ENCODE data around the gene AOC3.

The AOC3 gene

GRCh38 chr17:42850954-42851353 lies at the start of gene AOC3:
AOC3 (plus strand) TSS chr17:42851199; CDS start chr17:42851344, 145 bp downstream.
- no peak for DNase-seq (ENCODE audit: low read depth, low spot score)

GRCh38 chr17:42803074-42803883 lies 47.7 kb upstream of the AOC3 start:
- peak; percentile 59 for DNase-seq (ENCODE audit: low read depth, low spot score)

- DNase-seq (ENCODE audit: low read depth, low spot score) = no peak
These were observed 46.1 kb upstream of the AOC3 start for GRCh38 chr17:42804918-42805367.

GRCh38 chr17:42806249-42806648 lies 44.8 kb upstream of the AOC3 start:
- no peak for DNase-seq (ENCODE audit: low read depth, low spot score)

- DNase-seq (ENCODE audit: low read depth, low spot score) = peak; percentile 62
These were observed 41.7 kb upstream of the AOC3 start for GRCh38 chr17:42809250-42809649.

GRCh38 chr17:42814633-42815399 lies 36.2 kb upstream of the AOC3 start:
- DNase-seq (ENCODE audit: low read depth, low spot score) = peak; percentile 89

GRCh38 chr17:42817866-42818265 lies 33.1 kb upstream of the AOC3 start:
- DNase-seq (ENCODE audit: low read depth, low spot score) = peak; percentile 46

- DNase-seq (ENCODE audit: low read depth, low spot score) = no peak
These were observed 32.6 kb upstream of the AOC3 start for GRCh38 chr17:42818379-42818778.

GRCh38 chr17:42819939-42820535 lies 31.0 kb upstream of the AOC3 start:
- peak; percentile 71 for DNase-seq (ENCODE audit: low read depth, low spot score)

- DNase-seq (ENCODE audit: low read depth, low spot score) = no peak
These were observed 29.8 kb upstream of the AOC3 start for GRCh38 chr17:42821176-42821575.

- no peak for DNase-seq (ENCODE audit: low read depth, low spot score)
These were observed 23.5 kb upstream of the AOC3 start for GRCh38 chr17:42827472-42827871.

DNA sequence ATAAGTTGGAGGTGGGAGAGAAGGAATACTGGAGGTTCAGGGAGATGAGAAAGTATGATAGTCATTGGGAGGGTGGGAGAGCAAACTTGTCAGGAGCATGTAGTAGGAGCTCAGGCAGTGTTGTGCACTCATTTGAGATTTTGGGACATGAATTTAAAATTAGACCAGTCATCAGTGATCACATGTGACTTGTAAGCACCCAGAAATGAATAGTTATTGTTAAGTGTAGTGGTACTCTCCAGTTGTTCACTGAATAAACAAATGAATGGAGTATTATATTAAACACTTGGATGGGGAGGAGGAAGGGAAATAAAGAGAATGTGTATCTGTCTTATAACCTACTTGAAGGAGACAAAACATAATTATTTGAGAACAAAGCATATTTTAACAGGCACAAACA lies 20.0 kb upstream of the AOC3 start:
- no peak for DNase-seq (ENCODE audit: low read depth, low spot score)

GRCh38 chr17:42832213-42832933 lies 18.6 kb upstream of the AOC3 start:
- DNase-seq (ENCODE audit: low read depth, low spot score) = no peak

- peak; percentile 95 for DNase-seq (ENCODE audit: low read depth, low spot score)
These were observed 17.8 kb upstream of the AOC3 start, which contains the start of gene PSME3 for GRCh38 chr17:42832934-42833766. PSME3 (plus strand) TSS chr17:42833397; CDS start chr17:42833632, 235 bp downstream.

DNA sequence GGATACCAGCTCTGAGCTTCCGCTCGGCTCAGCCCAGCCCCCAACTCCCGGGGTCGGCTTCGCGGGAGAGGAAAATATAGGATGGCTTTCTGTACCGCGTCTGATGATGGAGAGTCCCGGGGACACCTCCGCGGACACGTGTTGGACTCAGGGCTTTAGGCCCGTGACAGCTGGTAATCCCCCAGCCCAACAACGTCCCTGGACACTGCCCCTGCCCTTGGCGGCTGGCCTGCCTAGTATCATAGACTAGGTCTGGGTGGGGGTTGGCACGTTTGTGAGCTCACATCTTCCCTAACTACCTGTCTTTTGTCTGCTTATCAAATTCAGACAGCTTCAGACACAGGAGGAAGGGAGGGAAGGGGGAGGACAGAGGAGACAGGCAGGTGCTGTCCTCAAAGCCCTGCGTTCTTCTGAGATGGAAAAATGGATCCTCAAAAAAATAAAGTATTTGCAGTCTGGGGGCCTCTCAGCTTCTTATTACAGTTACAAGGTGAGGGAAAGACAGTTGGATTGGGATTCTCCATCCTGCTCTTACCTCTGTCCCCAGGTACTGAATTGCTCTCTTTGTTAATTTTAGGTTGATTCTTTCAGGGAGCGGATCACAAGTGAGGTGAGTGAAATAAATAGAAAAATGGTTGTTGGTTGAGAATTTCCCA lies 17.1 kb upstream of the AOC3 start:
- DNase-seq (ENCODE audit: low read depth, low spot score) = no peak

DNA sequence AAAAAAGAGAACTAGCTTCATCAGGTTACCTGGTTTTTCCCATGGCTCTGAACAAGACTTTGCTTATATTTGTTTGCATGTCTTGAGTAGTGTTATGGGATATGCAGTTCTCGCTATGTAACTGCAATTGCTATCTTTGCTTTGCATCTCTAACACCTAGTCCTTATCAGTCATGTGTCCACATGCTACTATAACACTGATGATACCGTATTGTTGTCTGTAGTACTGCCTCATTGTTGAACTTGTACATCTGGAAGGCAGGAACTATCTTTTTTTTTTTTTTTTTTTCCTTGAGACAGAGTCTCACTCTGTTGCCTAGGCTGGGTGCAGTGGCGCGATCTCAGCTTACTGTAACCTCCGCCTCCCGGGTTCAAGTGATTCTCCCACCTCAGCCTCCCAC lies 15.3 kb upstream of the AOC3 start:
- no peak for DNase-seq (ENCODE audit: low read depth, low spot score)

GRCh38 chr17:42841975-42842685 lies 8.9 kb upstream of the AOC3 start:
- no peak for DNase-seq (ENCODE audit: low read depth, low spot score)

DNA sequence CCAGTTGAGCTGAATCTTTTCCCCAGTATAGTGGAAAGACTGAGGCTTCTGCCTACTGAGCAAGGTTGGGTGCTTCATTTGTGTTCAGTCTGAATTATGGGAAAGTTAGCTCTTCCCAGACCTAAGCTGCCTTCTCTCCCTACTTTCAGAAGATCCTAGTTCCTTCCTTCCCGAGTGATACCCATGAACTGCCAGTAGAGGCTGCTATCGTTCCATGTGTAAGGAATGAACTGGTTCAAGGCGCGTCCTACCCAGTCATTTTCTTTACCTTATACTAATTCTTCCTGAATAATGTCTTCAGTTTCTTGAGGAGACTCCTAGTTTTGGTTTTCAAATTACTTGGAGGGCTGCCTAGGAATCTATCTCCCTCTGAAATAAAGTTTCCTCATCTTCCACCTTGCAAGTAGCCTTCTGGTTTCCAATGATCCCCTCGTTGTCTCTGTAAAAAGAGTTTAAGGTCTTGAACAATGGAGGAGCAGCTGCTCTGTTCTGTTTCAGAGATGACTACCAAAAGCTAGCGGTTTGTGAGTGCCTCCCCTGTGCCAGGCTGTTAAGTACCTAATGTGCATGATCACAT lies 7.6 kb upstream of the AOC3 start:
- DNase-seq (ENCODE audit: low read depth, low spot score) = peak; percentile 73

GRCh38 chr17:42844271-42844670 lies 6.7 kb upstream of the AOC3 start, which contains the start of gene AOC2:
AOC2 (plus strand) TSS chr17:42844580; CDS start chr17:42844627, 47 bp downstream.
- no peak for DNase-seq (ENCODE audit: low read depth, low spot score)

Data from astrocyte of the hippocampus (primary cell).